Renal cortex interstitium (tissue), 11 donors: ENCODE results near the gene MPP2. TPM values are rescaled to one million over a fixed set of nuclear protein-coding genes. Genes with fewer than 3 reads are reported as not detected.
"Not testable (repeated sequence)": the region's sequence is repeated elsewhere in the genome, so short reads cannot be mapped to it uniquely, and the experiment has no call there.

Experiments
- DNase-seq, 11 donors: peaks; one replicate each; pipeline ENCODE4 v3.0.0-alpha.2; 2013; ENCODE audit warnings: low read depth in 9 of 11, low spot score in 4 of 11; ENCODE audit errors: extremely low read depth in 1 of 11
- polyA plus RNA-seq, 3 donors: library from polyadenylated mRNA; unstranded; fragments of 120-200 nt; gene quantifications; one replicate each; pipeline ENCODE4 v1.2.1, GENCODE V29; 2013; ENCODE audit not compliant: insufficient read length in 3 of 3

MPP2 gene
- polyA plus RNA-seq, 3 donors: 5.8 to 8.2 (median 7.1) TPM

GRCh38 chr17:43936434-43936833 is 29.1 kb upstream of the MPP2 start:
- no peak for DNase-seq

DNA sequence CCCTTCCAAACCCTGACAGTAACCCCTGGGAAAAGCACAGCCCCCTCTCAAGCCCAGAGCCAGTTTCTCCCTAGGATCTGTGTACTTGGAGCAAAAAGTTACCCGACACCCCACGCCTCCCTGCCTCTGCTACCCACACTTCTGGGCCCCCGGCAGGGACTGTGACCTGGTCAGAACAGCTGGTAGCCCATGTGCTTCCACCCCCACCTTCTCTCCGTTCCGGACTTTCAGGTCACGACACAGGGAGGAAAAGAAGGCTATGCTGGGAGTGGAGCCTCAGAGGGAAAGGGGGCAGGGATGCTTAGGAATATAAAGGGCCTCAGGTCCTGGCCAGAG is 28.6 kb upstream of the MPP2 start:
- DNase-seq: no peak

DNA sequence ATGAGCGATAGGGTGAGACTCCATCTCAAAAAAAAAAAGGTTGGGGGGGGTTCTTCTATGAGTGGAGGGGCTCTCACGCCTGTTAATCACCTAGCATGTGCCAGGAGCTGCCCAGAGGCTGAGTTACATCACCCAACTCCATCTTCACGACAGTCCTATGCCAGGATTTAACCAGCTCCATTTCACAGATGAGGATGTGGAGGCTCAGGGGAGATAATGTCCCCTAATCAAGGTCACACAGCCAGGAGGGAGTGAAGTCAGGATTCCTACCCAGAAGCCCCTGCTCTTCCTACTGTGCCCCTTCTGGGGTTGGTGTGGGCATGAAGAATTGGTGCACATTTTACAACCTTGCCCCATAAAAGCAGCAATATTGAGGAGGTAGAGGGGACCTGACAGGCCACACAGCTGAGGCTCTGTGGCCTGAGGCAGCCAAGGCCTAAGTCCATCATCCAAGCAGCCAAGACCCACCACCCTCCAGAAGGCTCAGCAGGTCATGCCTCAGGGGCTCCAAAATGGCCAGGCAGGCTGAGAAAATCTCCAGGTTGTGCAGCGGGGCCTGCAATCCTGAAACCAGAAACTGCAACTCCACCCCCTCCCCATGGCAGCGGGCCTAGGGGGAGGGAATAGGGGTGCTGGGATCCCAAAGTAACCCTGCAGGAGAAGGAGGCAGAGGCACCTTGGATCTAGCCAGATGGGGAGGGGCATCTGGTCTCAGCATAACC is 28.0 kb upstream of the MPP2 start:
- no peak for DNase-seq

GRCh38 chr17:43932923-43933322 is 25.6 kb upstream of the MPP2 start:
- DNase-seq: no peak

DNA sequence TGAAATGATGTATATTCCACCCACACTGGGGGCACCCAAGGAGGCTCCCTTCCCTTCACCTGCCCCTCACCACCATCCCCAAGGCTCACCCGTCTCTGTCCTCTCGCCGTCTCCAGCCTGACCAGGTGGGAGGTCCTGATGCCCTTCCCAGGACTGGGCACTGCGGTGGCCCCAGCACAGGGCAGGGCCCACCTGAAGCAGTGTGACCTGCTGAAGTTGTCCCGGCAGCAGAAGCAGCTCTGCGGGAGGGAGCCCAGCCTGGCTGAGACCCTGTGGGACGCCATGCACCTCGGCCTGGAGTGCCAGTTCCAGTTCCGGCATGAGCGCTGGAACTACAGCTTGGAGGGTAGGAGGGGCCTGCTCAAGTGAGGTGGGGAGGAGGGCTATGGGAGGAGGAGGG is 25.0 kb upstream of the MPP2 start:
- DNase-seq: no peak

DNA sequence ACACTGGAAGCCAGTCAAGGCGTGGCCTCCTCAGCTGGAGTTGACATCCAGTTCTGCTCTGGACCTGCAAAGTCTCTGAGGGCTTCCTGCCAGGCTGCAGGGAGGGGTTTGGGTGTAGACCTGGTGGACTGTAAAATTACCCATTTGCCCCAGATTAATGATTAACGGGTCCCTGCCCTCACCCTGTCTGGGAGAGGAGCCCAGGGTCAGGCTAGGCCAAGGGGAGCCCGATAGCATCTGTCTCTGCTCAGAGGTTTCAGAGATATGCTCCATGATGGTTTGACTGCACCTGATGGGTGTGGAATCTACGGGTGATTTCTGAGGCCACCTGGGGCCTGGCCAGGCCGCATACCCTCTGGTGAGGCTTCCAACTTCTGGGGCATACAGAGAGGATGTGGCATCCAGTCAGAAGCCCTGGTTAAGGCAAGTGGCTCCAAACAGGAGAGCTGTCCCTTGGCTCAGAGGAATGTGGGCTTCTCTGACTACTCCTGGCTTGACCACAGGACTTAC is 23.8 kb upstream of the MPP2 start:
- DNase-seq: no peak

DNA sequence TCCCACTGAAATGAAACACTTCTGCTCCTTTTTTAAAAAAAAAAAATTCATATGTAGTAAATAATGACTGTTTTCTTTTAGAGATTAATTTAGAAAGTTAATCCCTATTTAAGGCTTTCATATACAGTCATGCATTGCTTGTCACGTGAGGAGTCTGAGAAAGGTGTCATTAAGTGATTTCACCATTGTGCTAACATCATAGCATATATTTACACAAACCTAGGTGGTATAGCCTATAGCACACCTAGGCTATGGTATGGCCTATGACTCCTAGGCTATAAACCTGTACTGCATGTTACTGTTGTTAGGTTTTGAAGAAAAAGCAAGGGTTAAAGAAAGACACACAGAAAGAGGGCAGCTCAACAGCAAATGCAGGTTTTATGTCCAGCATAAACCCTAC is 21.3 kb upstream of the MPP2 start:
- no peak for DNase-seq

DNA sequence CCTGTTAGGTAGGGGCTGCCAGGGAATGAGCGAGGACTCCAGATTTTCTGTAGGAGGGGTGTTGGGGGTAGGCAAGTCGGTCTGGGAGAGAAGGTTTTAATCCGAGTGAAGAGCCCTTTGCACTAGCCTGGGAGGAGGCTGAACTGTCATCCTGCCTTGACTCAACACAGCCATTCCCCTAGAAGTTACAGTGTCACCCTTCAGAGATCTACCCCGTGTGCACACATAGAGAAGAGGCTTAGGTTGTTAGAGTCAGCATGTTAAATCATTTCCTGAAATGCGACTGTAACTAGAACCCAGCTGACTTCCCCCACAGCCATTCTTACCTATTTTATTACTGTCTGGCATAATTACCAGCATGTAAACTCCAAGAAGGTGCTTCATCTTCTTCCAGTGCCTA is 20.6 kb upstream of the MPP2 start:
- not testable (repeated sequence) for DNase-seq

DNA sequence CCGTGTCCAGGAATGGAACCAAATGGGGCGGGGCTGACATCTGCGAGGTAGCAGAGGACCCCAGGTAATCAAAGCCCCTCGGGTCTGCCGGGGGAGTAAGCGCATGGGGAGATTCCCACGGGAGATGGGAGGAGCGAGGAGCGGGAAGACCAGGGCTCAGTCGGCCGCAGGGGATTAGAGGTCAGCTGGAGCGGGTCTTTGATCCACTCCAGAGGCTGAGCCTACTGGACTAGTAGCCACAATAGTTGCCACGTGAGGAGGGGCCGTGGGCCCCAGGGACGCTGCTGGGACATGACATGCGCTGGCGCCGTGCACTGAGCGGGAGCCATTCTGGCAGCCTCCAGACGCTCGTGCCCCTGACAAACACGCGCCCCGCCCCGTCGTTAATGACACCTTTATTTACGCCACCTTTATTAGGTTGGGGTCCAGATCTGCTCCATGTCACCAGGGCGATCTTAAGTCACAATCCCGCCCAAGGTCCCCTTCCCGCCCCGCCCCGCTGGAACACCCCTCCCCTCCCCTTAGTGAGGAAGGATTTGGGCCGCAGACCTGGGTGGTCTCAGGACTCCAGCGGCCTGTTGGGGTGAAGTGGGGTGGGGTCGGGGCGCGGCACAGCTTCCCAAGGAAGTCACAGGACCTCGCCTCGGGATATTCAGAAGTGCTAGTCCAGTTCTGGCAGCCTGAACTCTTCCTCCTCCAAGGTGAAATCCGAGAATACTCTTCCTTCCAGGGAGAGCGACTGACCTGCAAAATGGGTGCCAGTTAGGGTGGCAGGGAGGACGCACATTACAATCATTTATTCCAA is 19.9 kb upstream of the MPP2 start:
- DNase-seq: no peak

GRCh38 chr17:43924558-43924957 is 17.2 kb upstream of the MPP2 start:
- no peak for DNase-seq

- no peak for DNase-seq
Measured at GRCh38 chr17:43920500-43921095, 13.3 kb upstream of the MPP2 start.

DNA sequence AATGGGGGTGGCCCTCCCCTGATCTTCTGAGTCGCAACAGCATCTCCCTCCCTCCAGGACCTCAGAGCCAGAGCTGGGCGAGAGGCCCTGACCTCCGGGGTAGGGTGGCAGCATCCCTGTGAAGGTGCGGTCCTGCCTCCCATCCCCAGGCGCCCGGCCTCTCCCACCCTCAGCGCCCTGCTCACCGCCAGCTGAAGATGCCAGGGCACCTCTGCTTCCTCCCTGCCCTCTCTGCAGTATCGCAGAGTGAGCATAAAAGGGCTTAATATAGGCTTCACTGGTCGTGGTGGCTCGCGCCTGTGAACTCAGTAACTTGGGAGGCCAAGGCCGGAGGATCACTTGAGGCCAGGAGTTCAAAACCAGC is 10.7 kb upstream of the MPP2 start:
- DNase-seq: no peak

DNA sequence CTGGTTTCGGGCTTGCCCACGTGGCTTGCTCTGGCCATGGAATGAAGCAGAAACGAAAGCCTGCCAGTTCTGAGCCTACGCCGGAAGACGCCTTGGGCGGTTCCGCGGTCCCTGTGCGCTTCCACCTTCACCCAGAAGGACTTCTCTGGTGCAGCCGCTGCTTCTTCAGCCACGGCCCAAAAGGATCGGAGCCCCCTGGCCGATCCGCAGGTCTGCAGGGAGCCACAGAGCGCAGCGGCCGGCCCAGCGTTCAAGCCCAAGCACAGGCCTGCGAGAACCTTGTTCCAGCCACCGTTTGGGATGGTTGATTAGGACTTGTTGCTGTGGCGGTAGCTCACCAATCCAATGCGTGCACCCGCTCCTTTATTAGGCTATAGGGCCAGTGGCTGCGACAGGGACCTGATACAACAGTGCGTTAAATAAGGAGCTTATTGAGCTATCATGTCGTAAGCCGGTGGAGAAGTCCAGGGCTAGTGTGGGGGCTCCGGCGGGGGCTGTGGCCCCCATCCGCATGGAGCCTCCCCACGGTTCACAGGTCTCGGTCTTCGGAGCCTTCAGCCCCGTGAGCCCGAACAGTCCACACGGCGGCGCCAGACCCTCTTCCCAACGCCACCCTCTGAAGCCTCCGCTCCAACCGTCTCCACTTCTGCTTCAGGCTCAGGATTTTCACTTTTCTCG is 10.2 kb upstream of the MPP2 start:
- DNase-seq: no peak

DNA sequence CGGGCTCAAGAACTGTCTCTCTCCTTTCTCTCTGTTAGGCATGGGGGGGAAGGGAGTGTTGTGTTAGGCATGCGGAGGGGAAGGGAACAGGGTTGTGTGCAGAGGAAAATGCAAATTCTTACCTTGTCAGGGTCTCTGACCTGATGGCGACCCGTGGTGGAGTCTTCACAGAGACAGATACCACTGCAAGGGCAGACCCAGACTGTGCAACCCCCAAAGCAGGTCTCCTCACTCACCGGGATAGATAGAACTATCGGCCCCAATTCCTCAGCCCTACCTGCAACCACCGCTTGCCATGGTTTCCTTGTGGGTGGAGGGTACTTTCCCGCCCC is 9.6 kb upstream of the MPP2 start:
- no peak for DNase-seq

DNA sequence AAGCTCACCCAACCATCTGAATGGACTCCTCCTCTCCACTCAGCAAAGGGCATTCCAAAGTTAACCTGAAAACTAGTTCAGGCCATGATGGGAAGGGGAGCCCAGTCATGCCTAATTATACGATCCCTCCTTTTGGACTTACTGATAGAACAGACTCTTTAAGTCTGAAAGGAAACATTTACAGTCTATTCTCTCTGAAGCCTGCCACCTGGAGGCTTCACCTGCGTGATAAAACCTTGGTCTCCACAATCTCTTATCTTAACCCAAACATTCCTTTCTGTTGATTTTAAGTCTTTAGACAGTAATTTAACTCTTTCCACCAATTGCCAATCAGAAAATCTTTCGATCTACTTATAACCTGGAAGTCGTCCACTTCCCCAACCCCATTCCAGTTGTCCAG is 9.0 kb upstream of the MPP2 start:
- DNase-seq: no peak

- DNase-seq: no peak
Measured at GRCh38 chr17:43915559-43915958, 8.2 kb upstream of the MPP2 start.

DNA sequence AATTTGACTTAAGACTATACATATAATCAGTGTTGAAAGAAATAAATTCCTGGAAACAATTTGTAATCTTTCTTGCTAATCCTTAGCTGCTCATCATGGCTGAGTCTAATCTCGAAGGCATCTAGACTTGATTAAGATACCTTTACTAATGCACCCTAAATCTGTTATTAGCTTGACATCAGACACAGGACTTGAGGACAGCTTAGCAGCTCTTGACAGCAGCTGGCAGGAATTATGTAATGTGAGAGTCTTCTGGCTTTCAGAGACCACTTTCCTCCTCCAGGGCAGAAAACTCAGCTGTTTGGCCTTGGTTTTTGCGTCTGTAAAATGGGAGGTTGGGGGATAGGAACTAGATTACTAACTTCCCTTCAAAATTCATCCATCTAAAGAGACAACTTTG is 7.1 kb upstream of the MPP2 start:
- no peak for DNase-seq

- no peak for DNase-seq
Measured at GRCh38 chr17:43913584-43913983, 6.2 kb upstream of the MPP2 start.

DNA sequence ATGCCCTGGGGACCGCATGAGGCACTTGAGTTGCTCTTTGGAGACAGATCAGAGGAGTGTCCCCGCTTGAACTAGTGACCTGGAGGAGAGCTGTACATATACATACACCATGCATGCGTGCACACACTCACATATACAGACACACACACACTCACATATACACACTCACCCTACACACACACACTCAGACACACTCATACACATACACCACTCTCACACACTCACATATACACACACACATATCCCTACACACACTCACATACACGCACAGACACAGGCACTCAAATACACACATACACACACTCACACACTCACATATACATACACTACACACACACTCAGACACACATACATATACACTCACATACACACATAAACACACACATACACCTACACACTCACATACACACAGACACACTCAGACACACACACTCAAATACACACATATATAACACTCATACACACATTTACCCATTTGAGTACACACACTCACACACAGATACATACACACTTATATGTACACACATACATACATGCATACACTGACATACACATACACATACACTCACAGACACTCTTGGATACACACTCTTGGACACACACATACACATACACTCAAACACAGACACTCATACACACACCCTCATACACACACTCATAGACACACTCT is 5.4 kb upstream of the MPP2 start:
- DNase-seq: no peak
